GM23248 (cell line): ENCODE data around the gene VILL.

Experiments
- EZH2 ChIP-seq: fragments of 200-600 bp; sonication (generic); IDR thresholded peaks from 2 replicates; pipeline ENCODE4 v1.6.1; 2018; ENCODE audit warnings: antibody characterized with exemption, mild to moderate bottlenecking; ENCODE audit not compliant: insufficient read depth, poor library complexity, severe bottlenecking
- EZH2phosphoT487 ChIP-seq: fragments of 200-600 bp; sonication (generic); IDR thresholded peaks from 2 replicates; pipeline ENCODE4 v1.6.1; 2018; ENCODE audit warnings: antibody characterized with exemption, moderate library complexity, mild to moderate bottlenecking, low read depth; ENCODE audit not compliant: insufficient read depth

GRCh38 chr3:37997791-37998370 lies 7.3 kb downstream of the VILL start:
- no peak for TF ChIP-seq EZH2phosphoT487
- no peak for TF ChIP-seq EZH2
